VCaP (cell line): Measurements from ENCODE around the gene PSKH1.

ENCODE experiments used
- H3K27ac ChIP-seq: fragments of 450-650 bp; 2 replicates; pipeline ENCODE4 v1.5.1; 2017
- TF ChIP-seq, protein P1 (sequence below): fragments of 450-650 bp; conservative IDR thresholded peaks from 2 replicates; pipeline ENCODE4 v1.5.1; 2017; ENCODE audit warnings: mild to moderate bottlenecking, moderate library complexity

PSKH1 gene

GRCh38 chr16:67878232-67878631 is 14.8 kb upstream of the PSKH1 start:
- H3K27ac ChIP-seq = no peak overlapping the region
- TF ChIP-seq, protein P1, sequence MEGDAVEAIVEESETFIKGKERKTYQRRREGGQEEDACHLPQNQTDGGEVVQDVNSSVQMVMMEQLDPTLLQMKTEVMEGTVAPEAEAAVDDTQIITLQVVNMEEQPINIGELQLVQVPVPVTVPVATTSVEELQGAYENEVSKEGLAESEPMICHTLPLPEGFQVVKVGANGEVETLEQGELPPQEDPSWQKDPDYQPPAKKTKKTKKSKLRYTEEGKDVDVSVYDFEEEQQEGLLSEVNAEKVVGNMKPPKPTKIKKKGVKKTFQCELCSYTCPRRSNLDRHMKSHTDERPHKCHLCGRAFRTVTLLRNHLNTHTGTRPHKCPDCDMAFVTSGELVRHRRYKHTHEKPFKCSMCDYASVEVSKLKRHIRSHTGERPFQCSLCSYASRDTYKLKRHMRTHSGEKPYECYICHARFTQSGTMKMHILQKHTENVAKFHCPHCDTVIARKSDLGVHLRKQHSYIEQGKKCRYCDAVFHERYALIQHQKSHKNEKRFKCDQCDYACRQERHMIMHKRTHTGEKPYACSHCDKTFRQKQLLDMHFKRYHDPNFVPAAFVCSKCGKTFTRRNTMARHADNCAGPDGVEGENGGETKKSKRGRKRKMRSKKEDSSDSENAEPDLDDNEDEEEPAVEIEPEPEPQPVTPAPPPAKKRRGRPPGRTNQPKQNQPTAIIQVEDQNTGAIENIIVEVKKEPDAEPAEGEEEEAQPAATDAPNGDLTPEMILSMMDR = no peak

- no peak overlapping the region for H3K27ac ChIP-seq
- TF ChIP-seq, protein P1 = no peak
These were observed 14.2 kb upstream of the PSKH1 start for GRCh38 chr16:67878846-67879245.

GRCh38 chr16:67879462-67879861 is 13.6 kb upstream of the PSKH1 start:
- TF ChIP-seq, protein P1 = no peak
- H3K27ac ChIP-seq = no peak overlapping the region

DNA sequence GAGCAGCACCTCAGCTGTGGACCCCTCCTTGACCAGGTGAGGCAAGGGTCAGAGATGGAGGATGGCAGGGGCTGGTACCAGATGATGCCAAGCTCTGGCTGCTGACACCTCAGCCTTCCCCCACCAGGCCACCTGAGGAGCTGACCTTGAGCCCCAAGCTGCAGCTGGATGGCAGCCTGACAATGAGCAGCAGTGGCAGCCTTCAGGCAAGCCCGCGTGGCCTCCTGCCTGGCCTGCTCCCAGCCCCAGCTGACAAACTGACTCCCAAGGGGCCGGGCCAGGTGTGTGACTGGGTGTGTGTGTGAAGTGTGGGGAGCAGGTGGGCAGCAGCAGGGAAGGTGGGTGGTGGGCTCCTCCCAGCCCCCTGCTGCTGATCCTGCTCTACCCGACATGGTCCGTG is 13.1 kb upstream of the PSKH1 start:
- TF ChIP-seq, protein P1 = no peak
- H3K27ac ChIP-seq = no peak overlapping the region

- TF ChIP-seq, protein P1 = no peak
These were observed 12.5 kb upstream of the PSKH1 start for GRCh38 chr16:67880584-67880983.

DNA sequence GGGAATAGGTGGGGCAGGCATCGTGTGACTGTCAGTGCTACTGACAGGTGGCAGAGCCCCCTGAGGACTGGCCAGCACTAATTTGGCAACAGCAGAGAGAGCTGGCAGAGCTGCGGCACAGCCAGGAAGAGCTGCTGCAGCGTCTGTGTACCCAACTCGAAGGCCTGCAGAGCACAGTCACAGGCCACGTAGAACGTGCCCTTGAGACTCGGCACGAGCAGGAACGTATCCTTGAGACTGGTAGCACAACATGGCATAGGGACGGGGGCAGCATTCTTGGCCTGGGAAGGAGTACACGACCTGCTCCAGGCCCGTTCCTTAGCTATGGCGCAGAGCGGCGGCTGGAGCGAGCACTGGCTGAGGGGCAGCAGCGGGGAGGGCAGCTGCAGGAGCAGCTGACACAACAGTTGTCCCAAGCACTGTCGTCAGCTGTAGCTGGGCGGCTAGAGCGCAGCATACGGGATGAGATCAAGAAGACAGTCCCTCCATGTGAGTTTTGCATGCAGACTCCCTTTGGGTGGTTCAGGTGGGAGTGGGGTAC is 11.4 kb upstream of the PSKH1 start:
- H3K27ac ChIP-seq = no peak overlapping the region
- TF ChIP-seq, protein P1 = no peak

More at GRCh38 chr16:67880584-67880983, 12.5 kb upstream of the PSKH1 start:
- H3K27ac ChIP-seq = no peak overlapping the region

- TF ChIP-seq, protein P1 = no peak
- H3K27ac ChIP-seq = no peak overlapping the region
These were observed 10.5 kb upstream of the PSKH1 start for GRCh38 chr16:67882374-67883145.
